ENCODE results near the gene PEX11B. TPM values are rescaled to one million over a fixed set of nuclear protein-coding genes. Genes with fewer than 3 reads are reported as not detected.
A peak's percentile ranks its signal among the peaks of the same experiment; 100 is the strongest.

Gene PEX11B
- total and polyA plus RNA-seq, 2 of the 4 experiments (the other 2 are of a cell fraction): 15.4 to 24.3 TPM

DNA sequence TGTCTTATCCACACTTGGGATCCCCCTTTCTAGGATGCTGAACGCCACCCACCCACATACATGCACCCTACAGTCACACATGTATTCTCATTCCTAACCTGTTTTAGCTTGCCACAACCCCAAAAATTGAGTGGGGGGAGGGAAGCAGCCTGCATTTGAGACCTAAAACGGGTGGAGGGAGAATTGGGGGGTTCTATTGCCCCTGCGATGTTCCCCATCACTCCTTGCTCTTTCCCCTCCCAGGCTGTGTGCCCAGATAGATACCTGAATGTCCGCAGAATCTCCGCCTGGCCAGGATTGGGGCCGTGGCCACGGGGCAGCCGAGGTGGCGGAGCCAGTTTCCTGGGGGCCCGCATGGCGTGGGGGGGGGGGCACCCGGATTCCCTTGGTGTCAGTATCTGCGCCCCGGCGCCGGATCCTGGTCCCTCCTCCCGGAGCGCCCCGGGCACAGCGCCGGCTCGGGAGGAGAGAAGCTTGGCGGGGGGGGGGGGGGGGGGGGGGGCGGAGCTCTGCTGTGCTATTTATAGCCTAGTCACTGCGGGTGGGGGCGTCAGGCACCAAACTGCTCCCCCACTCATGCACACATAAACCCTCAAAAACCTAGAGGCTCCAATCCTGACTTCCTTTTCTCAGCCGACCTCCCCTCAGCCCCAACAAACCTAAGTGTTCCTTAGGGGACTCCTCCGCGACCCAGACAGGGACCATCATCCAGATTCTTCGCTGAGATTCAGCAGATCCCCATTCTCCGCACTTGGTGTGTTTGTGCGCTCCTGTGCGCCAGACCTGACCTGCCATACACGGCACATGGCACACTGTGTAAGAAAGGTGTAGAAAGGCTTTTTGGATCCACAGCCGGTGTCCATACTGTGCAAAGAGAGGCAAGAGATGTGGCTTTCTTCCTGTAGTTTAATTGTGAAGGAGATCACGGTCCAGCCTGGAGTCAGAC, 43.9 kb upstream of the PEX11B start:
- Histone ChIP-seq H3K79me1 (ENCODE audit: low read depth in 1 of 2, low read length in 2 of 2) (peaks cover 0 to 44% of the 10 kb centered on the region in 2 experiments; a peak in 2 of 4 replicates), H3K9me1 (ENCODE audit: insufficient read depth, low read length) (peaks cover 10% of the 10 kb centered on the region), H2BK15ac (ENCODE audit: low read depth, low read length) (peak overlapping the region; percentile 53; the same call in 1 of the 3 replicates), H4K20me1 (ENCODE audit: insufficient read depth, low read length) (no peaks in the 10 kb centered on the region), H3K18ac (ENCODE audit: low read depth, low read length) (peak overlapping the region; percentile 38; the same call in 1 of the 2 replicates), H2AK5ac (ENCODE audit: low read depth, low read length) (peak overlapping the region; percentile 98), H3K4me3 (ENCODE audit: insufficient read depth, low read depth, low read length) (peak overlapping the region; percentile 91), H3K23ac (ENCODE audit: low read depth, low read length) (peak overlapping the region; percentile 96), H4K91ac (ENCODE audit: insufficient read depth, low read depth, low read length) (peak overlapping the region; percentile 45), H2AK9ac (replicated peaks; ENCODE audit: low read depth, low read length, poor library complexity) (peak overlapping the region; percentile 87), H2BK20ac (ENCODE audit: low read depth, low read length) (peak overlapping the region; percentile 86; the same call in 1 of the 2 replicates), H3K14ac (replicated peaks; ENCODE audit: low read depth, low read length) (peak overlapping the region; percentile 89), H3K36me3 (ENCODE audit: control insufficient read depth, insufficient read depth, low read length) (no peaks in the 10 kb centered on the region), H2BK120ac (ENCODE audit: low read depth, low read length) (peak overlapping the region; percentile 94), H3K4ac (ENCODE audit: low read depth, low read length) (peak overlapping the region; percentile 97), H2BK5ac (ENCODE audit: low read depth, low read length, poor library complexity, severe bottlenecking) (peak overlapping the region; percentile 76), H3K56ac (ENCODE audit: extremely low read depth, insufficient read depth, low read length) (no peak overlapping the region), H3K9ac (ENCODE audit: low read depth, low read length) (peak overlapping the region; percentile 53), H3K4me2 (ENCODE audit: low read depth, low read length) (peak overlapping the region; percentile 88), H3K4me1 (ENCODE audit: control insufficient read depth, insufficient read depth, low read length) (peaks cover 28% of the 10 kb centered on the region), H3K9me3 (ENCODE audit: control insufficient read depth, insufficient read depth, low read length) (peaks cover 2% of the 10 kb centered on the region), H4K5ac (ENCODE audit: low read depth, low read length) (peak overlapping the region; percentile 7; the same call in 1 of the 2 replicates), H3K27ac (ENCODE audit: insufficient read depth, low read length) (peak overlapping the region; percentile 46), H3K27me3 (ENCODE audit: control insufficient read depth, insufficient read depth, low read length) (no peaks in the 10 kb centered on the region), H2AFZ (replicated peaks; ENCODE audit: low read length, poor library complexity) (peak overlapping the region; percentile 93), H4K8ac (ENCODE audit: low read depth in 2 of 2, low read length in 2 of 2) (peak overlapping the region; percentile 69 to 91; a peak in 3 of 4 replicates)
- intact Hi-C loops (cut with micrococcal nuclease) (no loop called here), dilution Hi-C loops (cut with HindIII; ENCODE audit: low sequenced_read_pairs, unreplicated experiment) (no loop called here), in situ Hi-C loops (cut with MboI; ENCODE audit: low sequenced_read_pairs) (no loop called here)
- no TSS peak for BruUV-seq (replicated peaks)
- 0 out of 2 replicates have a peak, but pooled peaks have one; percentile 7 for TF ChIP-seq MXI1 (IDR thresholded peaks at IDR 0.05; ENCODE audit: borderline replicate concordance, low read depth, low read length)
- TF ChIP-seq BHLHE40 (IDR thresholded peaks at IDR 0.05; ENCODE audit: low read depth, low read length): no peak
- TF ChIP-seq, protein P1, sequence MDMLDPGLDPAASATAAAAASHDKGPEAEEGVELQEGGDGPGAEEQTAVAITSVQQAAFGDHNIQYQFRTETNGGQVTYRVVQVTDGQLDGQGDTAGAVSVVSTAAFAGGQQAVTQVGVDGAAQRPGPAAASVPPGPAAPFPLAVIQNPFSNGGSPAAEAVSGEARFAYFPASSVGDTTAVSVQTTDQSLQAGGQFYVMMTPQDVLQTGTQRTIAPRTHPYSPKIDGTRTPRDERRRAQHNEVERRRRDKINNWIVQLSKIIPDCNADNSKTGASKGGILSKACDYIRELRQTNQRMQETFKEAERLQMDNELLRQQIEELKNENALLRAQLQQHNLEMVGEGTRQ (IDR thresholded peaks at IDR 0.05; ENCODE audit: low read depth, low read length): no peak
- ATAC-seq (ENCODE audit: low read depth) (no peak), DNase-seq (no peak)
- CTCF ChIA-PET: interaction anchor here (0.6 to 2.2 kb wide), 2 partner anchors 15 to 206 kb away, joined by 7 to 18 read pairs; no protein-coding TSS in a partner anchor
- 28% methylated on average over 4 of the region's 36 CpGs; no CpG with 5 or more reads in 1 of the 2 experiments for whole genome bisulfite sequencing, 2 experiments (ENCODE audit: extremely low coverage in 2 of 2, insufficient read length in 1 of 2)
- POLR2A ChIA-PET (ENCODE audit: unreplicated experiment): interaction anchor here (0.6 to 1.8 kb wide), 2 partner anchors 31 to 43 kb away, joined by 3 to 4 read pairs; no protein-coding TSS in a partner anchor

Data from IMR-90 (cell line).